ENCODE data around the gene RUNX2.

Gene RUNX2

GRCh38 chr6:45587229-45588060 lies 259.3 kb downstream of the RUNX2 start:
- DNase-seq (ENCODE audit: low spot score), result no peak

GRCh38 chr6:45589367-45589766 lies 261.2 kb downstream of the RUNX2 start:
- DNase-seq (ENCODE audit: low spot score), result no peak

- DNase-seq (ENCODE audit: low spot score), result no peak
Observed at GRCh38 chr6:45590226-45590625, 262.1 kb downstream of the RUNX2 start.

GRCh38 chr6:45590696-45591184 lies 262.6 kb downstream of the RUNX2 start:
- no peak for DNase-seq (ENCODE audit: low spot score)

- no peak for DNase-seq (ENCODE audit: low spot score)
Observed at GRCh38 chr6:45591306-45591705, 263.2 kb downstream of the RUNX2 start.

GRCh38 chr6:45591890-45592289 lies 263.8 kb downstream of the RUNX2 start:
- DNase-seq (ENCODE audit: low spot score), result no peak

GRCh38 chr6:45592991-45593390 lies 264.9 kb downstream of the RUNX2 start:
- DNase-seq (ENCODE audit: low spot score), result no peak

- DNase-seq (ENCODE audit: low spot score), result no peak
Observed at GRCh38 chr6:45595010-45595851, 267.1 kb downstream of the RUNX2 start.

- no peak for DNase-seq (ENCODE audit: low spot score)
Observed at GRCh38 chr6:45597424-45597823, 269.3 kb downstream of the RUNX2 start.

GRCh38 chr6:45599053-45599452 lies 270.9 kb downstream of the RUNX2 start:
- DNase-seq (ENCODE audit: low spot score), result no peak

GRCh38 chr6:45605971-45606370 lies 277.8 kb downstream of the RUNX2 start:
- no peak for DNase-seq (ENCODE audit: low spot score)

GRCh38 chr6:45606831-45607400 lies 278.8 kb downstream of the RUNX2 start:
- no peak for DNase-seq (ENCODE audit: low spot score)

- no peak for DNase-seq (ENCODE audit: low spot score)
Observed at GRCh38 chr6:45607798-45608197, 279.7 kb downstream of the RUNX2 start.

- no peak for DNase-seq (ENCODE audit: low spot score)
Observed at GRCh38 chr6:45608252-45608913, 280.3 kb downstream of the RUNX2 start.

- peak; percentile 54 for DNase-seq (ENCODE audit: low spot score)
Observed at GRCh38 chr6:45609141-45609638, 281.1 kb downstream of the RUNX2 start.

GRCh38 chr6:45610374-45610773 lies 282.2 kb downstream of the RUNX2 start:
- DNase-seq (ENCODE audit: low spot score), result no peak

GRCh38 chr6:45610832-45611231 lies 282.7 kb downstream of the RUNX2 start:
- no peak for DNase-seq (ENCODE audit: low spot score)

GRCh38 chr6:45611491-45611890 lies 283.4 kb downstream of the RUNX2 start:
- no peak for DNase-seq (ENCODE audit: low spot score)

GRCh38 chr6:45613656-45614055 lies 285.5 kb downstream of the RUNX2 start:
- DNase-seq (ENCODE audit: low spot score), result peak; percentile 68

GRCh38 chr6:45614488-45615285 lies 286.6 kb downstream of the RUNX2 start:
- DNase-seq (ENCODE audit: low spot score), result no peak

GRCh38 chr6:45616209-45616608 lies 288.1 kb downstream of the RUNX2 start:
- no peak for DNase-seq (ENCODE audit: low spot score)

Data from AG20443 (cell line).